Spleen (tissue), 7 donors: ENCODE data around the gene SNCA.

ENCODE experiments used
- CTCF ChIP-seq, 11 experiments: fragments of 200-600 bp in 7 of 11; fragments of 450-650 bp in 4 of 11; sonication (generic) in 4 of 11; IDR thresholded peaks in 8 of 11; conservative IDR thresholded peaks in 3 of 11; 1 replicate in 7 of 11; 2 replicates in 4 of 11; pipeline versions ENCODE4 v1.4.0 to v1.8.0; 2016 to 2021; ENCODE audit warnings: antibody characterized with exemption in 11 of 11, inconsistent platforms in 4 of 11, mild to moderate bottlenecking in 1 of 11
- POLR2AphosphoS5 ChIP-seq, 3 donors: sonication (generic); formaldehyde crosslinking; IDR thresholded peaks; one replicate each; pipeline ENCODE4 v1.5.1; 2017; ENCODE audit warnings: antibody characterized with exemption in 3 of 3
- donor health status: DM: no; HTN: no; CAD: no; lungs with moderate emphysema.
- donor health status: DM: no; HTN: no; CAD: no.
- donor health status: DM: no; HTN: no; CAD: no.

GRCh38 chr4:89723096-89723495 is 113.9 kb downstream of the SNCA start:
- TF ChIP-seq CTCF (IDR thresholded peaks at IDR 0.05 in 8 of 11, conservative IDR thresholded peaks at IDR 0.05 in 3 of 11) (no peak), POLR2AphosphoS5 (IDR thresholded peaks at IDR 0.05) (no peak)
